Spleen (tissue), 11 donors: ENCODE data around the gene GRHL3. TPM values are rescaled to one million over a fixed set of nuclear protein-coding genes. Genes with fewer than 3 reads are reported as not detected.

Experiments used
- DNase-seq: peaks from one replicate; pipeline ENCODE4 v3.0.0-alpha.2; 2020
- H3K27ac ChIP-seq, 8 donors: fragments of 200-600 bp; sonication (generic) in 7 of 8; 1 replicate in 4 of 8; 2 replicates in 4 of 8; pipeline versions ENCODE4 v1.5.0 to v1.8.0; 2016 to 2021; ENCODE audit warnings: inconsistent platforms in 4 of 8, mild to moderate bottlenecking in 4 of 8, moderate library complexity in 1 of 8
- H3K27me3 ChIP-seq, 7 donors: fragments of 200-600 bp; sonication (generic) in 6 of 7; replicated peaks in 1 of 7; 1 replicate in 4 of 7; 2 replicates in 3 of 7; pipeline versions ENCODE4 v1.5.0 to v1.8.0; 2016 to 2021; ENCODE audit warnings: inconsistent platforms in 3 of 7, mild to moderate bottlenecking in 1 of 7
- H3K36me3 ChIP-seq, 6 donors: fragments of 200-600 bp; sonication (generic) in 5 of 6; 1 replicate in 4 of 6; 2 replicates in 2 of 6; pipeline versions ENCODE4 v1.5.0 to v1.8.0; 2016 to 2021; ENCODE audit warnings: inconsistent platforms in 2 of 6
- H3K4me1 ChIP-seq, 6 donors: fragments of 200-600 bp; sonication (generic) in 5 of 6; 1 replicate in 3 of 6; 2 replicates in 3 of 6; pipeline versions ENCODE4 v1.5.0 to v1.8.0; 2016 to 2021; ENCODE audit warnings: inconsistent platforms in 3 of 6
- H3K4me3 ChIP-seq, 8 donors: fragments of 200-600 bp; sonication (generic) in 7 of 8; 1 replicate in 4 of 8; 2 replicates in 4 of 8; pipeline versions ENCODE4 v1.5.0 to v1.8.0; 2016 to 2021; ENCODE audit warnings: inconsistent platforms in 4 of 8, mild to moderate bottlenecking in 4 of 8, moderate library complexity in 2 of 8
- H3K9me3 ChIP-seq, 8 donors: fragments of 200-600 bp; sonication (generic) in 7 of 8; 1 replicate in 4 of 8; 2 replicates in 4 of 8; pipeline versions ENCODE4 v1.5.0 to v1.8.0; 2016 to 2021; ENCODE audit warnings: inconsistent platforms in 4 of 8
- POLR2A ChIP-seq, 3 donors: fragments of 450-650 bp; IDR thresholded peaks; one replicate each; pipeline ENCODE4 v1.5.1; 2017; ENCODE audit warnings: antibody characterized with exemption in 3 of 3, mild to moderate bottlenecking in 1 of 3
- POLR2AphosphoS5 ChIP-seq, 3 donors: sonication (generic); formaldehyde crosslinking; IDR thresholded peaks; one replicate each; pipeline ENCODE4 v1.5.1; 2017; ENCODE audit warnings: antibody characterized with exemption in 3 of 3
- WGBS, 5 donors: extraction: QIAGEN DNeasy Blood & Tissue Kit in 3 of 5; methylation state at CpG; one replicate each; pipeline versions ENCODE4 v1.1.5 to v1.1.7; 2013 to 2018; 5-methylcytosine and 5-hydroxymethylcytosine counted together
- intact Hi-C: fragments of 100-400 bp; cut with DNase I; formaldehyde crosslinking; loops from one replicate; pipeline ENCODE4 v1.15.0; 2023; ENCODE audit warnings: low total_unique reads
- polyA plus RNA-seq, 3 donors: library from polyadenylated mRNA; stranded (reverse); fragments of 200-250 nt; gene quantifications; one replicate each; pipeline ENCODE4 v1.2.1, GENCODE V29; 2013
- total RNA-seq, 7 donors: library from RNA; depleted of rRNA in 3 of 7; stranded (reverse); fragments of >200 nt in 3 of 7; fragmentation: NEBNext Ultra II Directional in 4 of 7; extraction: Animal tissue kit (Norgen Biotek cat#: 25700) in 4 of 7; gene quantifications; one replicate each; pipeline versions ENCODE4 v1.1.0 to v1.2.1, GENCODE V29; 2016 to 2021
- TF ChIP-seq, protein P1 (sequence below), 11 experiments: fragments of 200-600 bp in 7 of 11; fragments of 450-650 bp in 4 of 11; sonication (generic) in 4 of 11; IDR thresholded peaks in 8 of 11; conservative IDR thresholded peaks in 3 of 11; 1 replicate in 7 of 11; 2 replicates in 4 of 11; pipeline versions ENCODE4 v1.4.0 to v1.8.0; 2016 to 2021; ENCODE audit warnings: antibody characterized with exemption in 11 of 11, inconsistent platforms in 4 of 11, mild to moderate bottlenecking in 1 of 11
- donor health status: healthy with polysubstance abuse.
- donor health status: DM: no; HTN: no; CAD: no; lungs with moderate emphysema.
- donor health status: DM: no; HTN: no; CAD: no.
- donor health status: Bipolar disorder and iron deficiency.
- donor health status: healthy.
- donor health status: DM: no; HTN: no; CAD: no.
- donor health status: DM: yes; HTN: yes; CAD: no.

The GRHL3 gene
- total and polyA plus RNA-seq, 10 donors = 0.04 to 0.06 TPM; not detected in 8

DNA sequence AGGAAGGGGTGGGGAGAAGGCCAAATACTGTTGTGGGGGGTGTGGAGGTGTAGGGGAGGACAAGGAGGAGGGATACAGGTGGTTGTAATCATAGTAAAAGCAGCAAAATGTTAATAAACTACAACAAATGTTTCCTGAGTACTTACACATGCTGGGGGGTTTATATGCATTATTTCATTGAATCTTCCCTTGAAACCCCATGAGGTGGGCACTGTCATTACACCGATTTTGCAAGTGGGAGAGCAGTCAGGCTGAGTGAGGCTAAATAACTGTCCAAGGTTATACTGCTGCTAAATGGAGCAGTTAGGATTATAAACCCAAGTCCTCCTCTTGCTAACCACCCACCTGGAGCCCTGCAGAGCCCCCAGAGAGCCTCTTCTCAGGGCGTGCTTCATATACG lies 14.4 kb upstream of the GRHL3 start:
- DNase-seq = no peak
- WGBS, 5 donors = 81 to 89% (median 86%) methylated on average over 3 of the region's 3 CpGs
- Histone ChIP-seq H3K36me3 (no peaks in the 10 kb centered on the region), H3K9me3 (no peaks in the 10 kb centered on the region), H3K4me1 (no peaks in the 10 kb centered on the region), H3K27ac (no peak overlapping the region), H3K27me3 (peaks cover 0 to 49% (median 6%) of the 10 kb centered on the region in 7 donors), H3K4me3 (no peak overlapping the region)
- TF ChIP-seq POLR2A (IDR thresholded peaks at IDR 0.05) (no peak), POLR2AphosphoS5 (IDR thresholded peaks at IDR 0.05) (no peak)
- TF ChIP-seq, protein P1, sequence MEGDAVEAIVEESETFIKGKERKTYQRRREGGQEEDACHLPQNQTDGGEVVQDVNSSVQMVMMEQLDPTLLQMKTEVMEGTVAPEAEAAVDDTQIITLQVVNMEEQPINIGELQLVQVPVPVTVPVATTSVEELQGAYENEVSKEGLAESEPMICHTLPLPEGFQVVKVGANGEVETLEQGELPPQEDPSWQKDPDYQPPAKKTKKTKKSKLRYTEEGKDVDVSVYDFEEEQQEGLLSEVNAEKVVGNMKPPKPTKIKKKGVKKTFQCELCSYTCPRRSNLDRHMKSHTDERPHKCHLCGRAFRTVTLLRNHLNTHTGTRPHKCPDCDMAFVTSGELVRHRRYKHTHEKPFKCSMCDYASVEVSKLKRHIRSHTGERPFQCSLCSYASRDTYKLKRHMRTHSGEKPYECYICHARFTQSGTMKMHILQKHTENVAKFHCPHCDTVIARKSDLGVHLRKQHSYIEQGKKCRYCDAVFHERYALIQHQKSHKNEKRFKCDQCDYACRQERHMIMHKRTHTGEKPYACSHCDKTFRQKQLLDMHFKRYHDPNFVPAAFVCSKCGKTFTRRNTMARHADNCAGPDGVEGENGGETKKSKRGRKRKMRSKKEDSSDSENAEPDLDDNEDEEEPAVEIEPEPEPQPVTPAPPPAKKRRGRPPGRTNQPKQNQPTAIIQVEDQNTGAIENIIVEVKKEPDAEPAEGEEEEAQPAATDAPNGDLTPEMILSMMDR (IDR thresholded peaks at IDR 0.05 in 8 of 11, conservative IDR thresholded peaks at IDR 0.05 in 3 of 11) = no peak
- intact Hi-C loops = no loop called here

DNA sequence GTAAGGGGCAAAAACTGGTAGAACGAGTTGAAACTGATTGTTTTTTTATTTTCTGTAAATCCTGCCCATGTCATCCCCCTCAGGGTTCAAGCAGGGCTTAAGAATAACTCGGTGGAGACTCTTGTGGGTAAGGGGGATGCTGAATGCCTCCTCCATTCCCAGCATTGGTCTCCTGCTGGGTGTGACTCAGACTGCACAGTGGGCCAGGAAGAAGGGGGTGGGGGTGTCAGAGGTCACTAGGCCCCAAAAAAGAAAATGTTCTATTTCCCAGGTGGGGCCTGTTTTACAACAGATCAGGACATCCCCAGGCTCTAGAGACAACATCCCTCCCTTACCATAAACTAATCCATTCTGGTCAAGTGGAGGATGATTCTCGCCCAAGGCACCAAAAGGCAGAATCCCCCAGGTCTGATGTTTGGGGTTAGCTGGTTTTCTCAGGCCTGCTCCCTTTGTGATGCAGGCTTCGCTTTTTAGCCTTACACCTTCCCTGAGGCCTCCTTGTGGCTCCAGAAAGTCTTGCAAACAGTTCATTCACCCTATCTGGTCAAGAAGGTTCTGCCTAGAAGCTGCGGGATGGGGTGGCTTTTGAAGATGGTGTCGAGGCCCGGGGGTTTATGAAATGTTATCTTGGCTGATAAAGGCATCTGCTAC lies 10.7 kb upstream of the GRHL3 start:
- no peak overlapping the region for H3K4me3 ChIP-seq
- intact Hi-C loops = no loop called here
- H3K4me1 ChIP-seq = no peaks in the 10 kb centered on the region
- TF ChIP-seq, protein P1 (IDR thresholded peaks at IDR 0.05 in 8 of 11, conservative IDR thresholded peaks at IDR 0.05 in 3 of 11) = no peak
- no peak for TF ChIP-seq POLR2A (IDR thresholded peaks at IDR 0.05)
- TF ChIP-seq POLR2AphosphoS5 (IDR thresholded peaks at IDR 0.05) = no peak
- H3K9me3 ChIP-seq = no peaks in the 10 kb centered on the region
- no peak overlapping the region for H3K27ac ChIP-seq
- H3K27me3 ChIP-seq = peaks cover 0 to 20% (median under 1%) of the 10 kb centered on the region in 7 donors
- DNase-seq = no peak
- WGBS, 5 donors = 87 to 90% (median 88%) methylated on average over 7 of the region's 7 CpGs
- H3K36me3 ChIP-seq = no peaks in the 10 kb centered on the region

DNA sequence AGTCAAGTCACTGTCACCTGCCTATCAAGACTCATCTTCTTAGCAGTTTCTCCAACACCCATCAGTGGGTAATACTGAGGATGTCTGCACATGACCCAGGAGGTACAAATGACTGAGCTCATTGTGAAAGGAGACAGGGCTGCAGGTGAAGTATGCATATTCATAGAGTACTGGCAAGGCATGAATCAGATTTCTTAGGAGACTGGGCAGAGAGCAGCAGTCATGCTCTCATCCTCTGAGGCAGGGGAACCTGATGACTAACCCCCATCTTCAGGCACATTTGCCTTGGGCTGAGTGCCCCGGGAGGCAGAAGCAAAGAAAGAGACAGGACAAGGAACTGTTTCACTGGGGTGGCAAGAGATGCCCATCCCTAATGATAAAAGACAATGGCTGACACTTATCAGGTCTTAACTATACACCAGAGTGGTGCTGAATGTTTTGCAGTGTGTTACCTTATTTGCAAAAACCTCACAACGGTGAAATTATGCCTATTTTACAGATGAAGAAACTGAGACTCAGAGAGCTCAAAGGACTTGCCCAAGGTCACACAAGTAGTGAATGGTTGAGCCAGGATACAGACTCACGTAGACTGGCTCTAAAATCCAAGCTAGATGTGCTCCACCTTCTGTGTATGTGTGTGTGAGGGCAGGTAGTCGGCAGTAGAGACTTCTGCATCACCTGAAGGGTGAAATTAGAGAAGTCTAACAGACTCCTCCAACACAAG lies 9.2 kb upstream of the GRHL3 start:
- H3K4me3 ChIP-seq = no peak overlapping the region
- H3K9me3 ChIP-seq = no peaks in the 10 kb centered on the region
- H3K27me3 ChIP-seq = peaks cover 0 to 18% (median 0%) of the 10 kb centered on the region in 7 donors
- no peak for DNase-seq
- TF ChIP-seq, protein P1 (IDR thresholded peaks at IDR 0.05 in 8 of 11, conservative IDR thresholded peaks at IDR 0.05 in 3 of 11) = no peak
- TF ChIP-seq POLR2A (IDR thresholded peaks at IDR 0.05) = no peak
- TF ChIP-seq POLR2AphosphoS5 (IDR thresholded peaks at IDR 0.05) = no peak
- H3K36me3 ChIP-seq = no peaks in the 10 kb centered on the region
- 87 to 93% (median 90%) methylated on average over 4 of the region's 4 CpGs for WGBS, 5 donors
- no peak overlapping the region for H3K27ac ChIP-seq
- no peaks in the 10 kb centered on the region for H3K4me1 ChIP-seq
- intact Hi-C loops = no loop called here

DNA sequence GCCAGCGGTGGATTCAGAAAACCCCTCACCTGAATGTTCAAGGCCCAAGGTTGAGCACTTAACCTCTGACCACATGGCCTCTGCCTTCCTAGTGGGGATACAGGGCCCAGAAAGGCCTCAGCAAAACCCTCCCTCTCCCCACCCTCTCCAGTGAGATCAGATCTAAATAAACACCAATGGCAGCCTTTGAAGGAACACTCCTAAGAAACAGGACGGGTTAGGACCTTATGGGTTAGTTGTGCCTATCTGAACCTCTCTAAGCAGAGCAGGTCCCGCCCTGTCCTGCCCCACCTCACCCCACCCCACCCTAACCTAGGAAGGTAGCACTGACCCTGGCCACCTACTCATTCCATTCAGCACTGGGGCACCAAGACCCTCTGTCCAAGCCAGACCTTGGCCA lies 7.9 kb upstream of the GRHL3 start:
- peaks cover 0 to 30% (median 0%) of the 10 kb centered on the region in 7 donors for H3K27me3 ChIP-seq
- H3K27ac ChIP-seq = no peak overlapping the region
- WGBS, 5 donors = 81 to 89% (median 86%) methylated on average over 2 to 3 of the region's 3 CpGs
- TF ChIP-seq POLR2A (IDR thresholded peaks at IDR 0.05) = no peak
- TF ChIP-seq, protein P1 (IDR thresholded peaks at IDR 0.05 in 8 of 11, conservative IDR thresholded peaks at IDR 0.05 in 3 of 11) = no peak
- no peak for TF ChIP-seq POLR2AphosphoS5 (IDR thresholded peaks at IDR 0.05)
- DNase-seq = no peak
- H3K36me3 ChIP-seq = no peaks in the 10 kb centered on the region
- no peaks in the 10 kb centered on the region for H3K4me1 ChIP-seq
- H3K4me3 ChIP-seq = no peak overlapping the region
- H3K9me3 ChIP-seq = no peaks in the 10 kb centered on the region
- intact Hi-C loops = no loop called here
